ENCODE results near the gene SCLY.

SCLY gene

GRCh38 chr2:238069877-238070276 is 9.1 kb downstream of the SCLY start:
- H3K36me3 ChIP-seq = peaks cover 76% of the 10 kb centered on the region
- TF ChIP-seq CTCF (IDR thresholded peaks at IDR 0.05; ENCODE audit: low read depth, low read length) = no peak
- H3K27me3 ChIP-seq = no peaks in the 10 kb centered on the region
- DNase-seq = no peak
- no peaks in the 10 kb centered on the region for H3K4me1 ChIP-seq
- no peaks in the 10 kb centered on the region for H3K9me3 ChIP-seq
- no peak overlapping the region for H3K4me3 ChIP-seq (ENCODE audit: low read depth, low read length)

GRCh38 chr2:238075397-238075796 is 14.6 kb downstream of the SCLY start:
- Histone ChIP-seq H3K9me3 (no peaks in the 10 kb centered on the region), H3K27me3 (no peaks in the 10 kb centered on the region), H3K4me1 (no peaks in the 10 kb centered on the region), H3K4me3 (ENCODE audit: low read depth, low read length) (no peak overlapping the region), H3K36me3 (peaks cover 78% of the 10 kb centered on the region)
- no peak for DNase-seq
- no peak for TF ChIP-seq CTCF (IDR thresholded peaks at IDR 0.05; ENCODE audit: low read depth, low read length)

- Histone ChIP-seq H3K4me3 (ENCODE audit: low read depth, low read length) (no peak overlapping the region), H3K4me1 (peaks cover 5% of the 10 kb centered on the region), H3K36me3 (peaks cover 74% of the 10 kb centered on the region), H3K9me3 (no peaks in the 10 kb centered on the region), H3K27me3 (no peaks in the 10 kb centered on the region)
- DNase-seq = no peak
- TF ChIP-seq CTCF (IDR thresholded peaks at IDR 0.05; ENCODE audit: low read depth, low read length) = no peak
Observed at GRCh38 chr2:238077292-238077691, 16.5 kb downstream of the SCLY start.

GRCh38 chr2:238079874-238080327 is 19.1 kb downstream of the SCLY start:
- no peak for DNase-seq
- Histone ChIP-seq H3K4me3 (ENCODE audit: low read depth, low read length) (no peak overlapping the region), H3K36me3 (peaks cover 69% of the 10 kb centered on the region), H3K9me3 (no peaks in the 10 kb centered on the region; the same call in 1 of the 2 replicates), H3K27me3 (no peaks in the 10 kb centered on the region), H3K4me1 (peaks cover 5% of the 10 kb centered on the region)
- no peak for TF ChIP-seq CTCF (IDR thresholded peaks at IDR 0.05; ENCODE audit: low read depth, low read length)

GRCh38 chr2:238080518-238080917 is 19.7 kb downstream of the SCLY start:
- no peak for TF ChIP-seq CTCF (IDR thresholded peaks at IDR 0.05; ENCODE audit: low read depth, low read length)
- H3K4me3 ChIP-seq (ENCODE audit: low read depth, low read length) = no peak overlapping the region
- H3K36me3 ChIP-seq = peaks cover 68% of the 10 kb centered on the region
- peaks cover 5% of the 10 kb centered on the region for H3K4me1 ChIP-seq
- no peaks in the 10 kb centered on the region for H3K27me3 ChIP-seq
- no peaks in the 10 kb centered on the region; the same call in 1 of the 2 replicates for H3K9me3 ChIP-seq
- DNase-seq = no peak

GRCh38 chr2:238081150-238081549 is 20.3 kb downstream of the SCLY start:
- Histone ChIP-seq H3K9me3 (no peaks in the 10 kb centered on the region; the same call in 1 of the 2 replicates), H3K36me3 (peaks cover 72% of the 10 kb centered on the region), H3K4me1 (peaks cover 5% of the 10 kb centered on the region), H3K27me3 (no peaks in the 10 kb centered on the region), H3K4me3 (ENCODE audit: low read depth, low read length) (no peak overlapping the region)
- no peak for TF ChIP-seq CTCF (IDR thresholded peaks at IDR 0.05; ENCODE audit: low read depth, low read length)
- peak; percentile 89 for DNase-seq
